Activated CD8-positive, alpha-beta memory T cell treated with anti-CD3 and anti-CD28 coated beads, Interleukin-2, amount 50 U/mL, for 4 hours (primary cell): Measurements from ENCODE around the gene ZC3H12D.
"Not testable (repeated sequence)": the region's sequence is repeated elsewhere in the genome, so short reads cannot be mapped to it uniquely, and the experiment has no call there.

ENCODE experiments used
- DNase-seq: peaks from one replicate; pipeline ENCODE4 v3.0.0-alpha.2; 2020

The ZC3H12D gene

DNA sequence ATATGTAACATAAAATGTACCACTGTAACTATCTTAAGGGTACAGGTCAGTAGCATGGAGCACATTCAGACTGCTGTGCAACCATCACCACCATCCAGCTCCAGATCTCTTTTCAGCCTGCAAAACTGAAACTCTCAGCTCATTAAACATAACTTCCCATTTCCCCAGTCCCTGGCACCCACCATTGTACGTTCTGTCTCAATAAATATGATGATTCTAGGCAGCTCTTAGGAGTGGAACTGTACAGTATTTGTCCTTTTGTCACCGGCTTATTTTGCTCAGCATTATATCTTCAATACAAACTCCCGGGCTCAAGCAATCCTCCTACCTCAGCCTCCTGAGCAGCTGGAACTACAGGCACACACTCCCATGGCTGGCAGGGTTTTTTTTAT, 1.5 kb downstream of the ZC3H12D start:
- no peak for DNase-seq

DNA sequence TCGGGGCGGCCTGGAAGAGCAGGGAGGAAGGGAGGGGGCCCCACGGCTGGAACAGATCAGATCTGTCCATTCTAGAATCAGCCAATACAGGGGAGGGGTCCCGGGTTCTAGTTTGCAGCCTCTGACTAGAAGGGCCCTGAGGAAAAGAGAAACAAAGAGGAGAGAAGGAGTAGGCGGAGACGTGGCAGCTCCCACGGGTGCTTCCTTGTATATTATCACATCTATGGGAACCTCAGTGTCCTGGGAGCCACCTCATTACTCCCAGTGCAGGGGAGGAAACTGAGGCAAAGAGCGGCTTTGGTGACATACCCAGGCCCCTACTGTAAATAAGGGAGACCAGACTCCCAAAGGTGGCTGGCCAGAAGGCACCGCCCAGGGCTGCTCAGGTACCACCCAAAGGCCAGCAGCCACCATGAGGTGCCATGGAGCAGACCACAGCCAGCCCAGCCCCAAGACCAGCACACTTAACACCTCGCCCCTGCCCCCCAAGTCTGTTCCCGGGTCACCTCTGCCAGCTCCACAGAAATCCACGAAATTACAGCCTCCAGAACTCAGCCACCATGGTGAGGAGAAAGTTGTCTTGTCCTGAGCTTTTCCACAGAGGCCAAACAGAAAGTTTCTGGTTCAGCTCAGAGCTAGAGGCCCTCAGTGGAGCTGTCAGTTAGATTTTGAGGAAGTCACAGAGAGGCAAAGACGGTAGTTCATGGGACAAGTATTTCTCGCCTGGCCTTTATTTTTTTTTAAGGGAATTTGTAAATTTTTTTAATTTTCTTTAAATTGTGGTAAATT, 2.1 kb downstream of the ZC3H12D start:
- no peak for DNase-seq

DNA sequence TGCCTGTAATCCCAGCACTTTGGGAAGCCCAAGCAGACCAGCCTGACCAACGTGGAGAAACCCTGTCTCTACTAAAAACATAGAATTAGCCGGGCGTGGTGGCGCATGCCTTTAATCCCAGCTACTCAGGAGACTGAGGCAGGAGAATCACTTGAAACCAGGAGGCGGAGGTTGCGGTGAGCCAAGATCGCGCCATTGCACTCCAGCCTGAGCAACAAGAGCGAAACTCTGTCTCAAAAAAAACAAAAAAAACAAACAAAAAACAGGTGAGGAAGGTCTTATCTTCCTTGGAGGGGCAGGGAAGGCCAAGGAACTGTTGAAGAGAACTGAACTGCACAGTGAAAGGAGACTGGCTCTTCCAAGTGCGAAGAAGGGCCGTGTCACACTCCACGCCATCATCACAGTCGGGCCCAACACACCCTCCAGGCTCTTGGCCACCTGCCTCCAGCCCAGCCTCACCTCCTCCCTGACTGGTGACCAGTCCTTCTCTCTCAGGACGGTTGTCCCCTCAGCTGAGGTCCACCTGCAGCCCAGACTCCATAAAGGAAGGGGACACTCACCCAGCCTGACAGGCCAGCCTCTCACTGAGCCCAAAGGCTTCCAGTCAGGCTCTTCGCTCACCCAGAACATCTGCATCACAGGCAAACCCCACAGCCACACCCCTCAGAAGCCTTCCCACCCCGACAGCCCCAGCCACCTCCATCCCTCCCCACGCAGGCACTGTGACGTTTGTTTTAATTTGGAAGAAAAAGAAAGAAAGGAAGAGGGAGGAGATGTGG, 4.1 kb downstream of the ZC3H12D start:
- DNase-seq, result peak; percentile 44

DNA sequence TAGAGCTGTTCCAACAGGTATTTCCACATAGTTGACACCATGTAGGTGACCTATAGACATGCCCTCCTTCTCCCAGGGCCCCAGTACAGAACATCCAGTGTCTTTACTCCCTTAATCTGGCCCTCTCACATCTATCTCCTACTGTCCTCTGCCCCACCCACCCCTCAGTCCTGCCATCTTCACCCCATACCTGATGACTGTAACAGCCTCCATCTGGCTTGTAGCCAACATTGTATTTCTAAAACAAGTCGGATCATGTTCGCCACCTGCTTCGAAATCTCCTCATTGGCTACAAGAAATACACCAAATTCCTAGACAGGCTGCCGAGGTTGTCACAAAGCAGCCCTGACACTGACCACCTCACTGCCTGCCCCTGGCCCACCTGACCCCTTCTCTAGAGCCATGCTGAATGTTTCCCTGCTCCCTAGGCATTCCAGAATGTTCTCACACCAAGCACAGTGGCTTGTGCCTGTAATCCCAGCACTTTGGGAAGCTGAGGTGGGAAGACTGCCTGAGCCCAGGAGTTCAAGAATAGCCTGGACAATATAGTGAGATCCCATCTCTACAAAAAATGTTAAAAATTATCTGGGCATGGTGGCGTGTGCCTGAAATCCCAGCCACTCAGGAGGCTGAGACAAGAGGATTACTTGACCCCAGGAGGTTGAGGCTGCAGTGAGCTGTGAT, 6.0 kb downstream of the ZC3H12D start:
- DNase-seq, result no peak

DNA sequence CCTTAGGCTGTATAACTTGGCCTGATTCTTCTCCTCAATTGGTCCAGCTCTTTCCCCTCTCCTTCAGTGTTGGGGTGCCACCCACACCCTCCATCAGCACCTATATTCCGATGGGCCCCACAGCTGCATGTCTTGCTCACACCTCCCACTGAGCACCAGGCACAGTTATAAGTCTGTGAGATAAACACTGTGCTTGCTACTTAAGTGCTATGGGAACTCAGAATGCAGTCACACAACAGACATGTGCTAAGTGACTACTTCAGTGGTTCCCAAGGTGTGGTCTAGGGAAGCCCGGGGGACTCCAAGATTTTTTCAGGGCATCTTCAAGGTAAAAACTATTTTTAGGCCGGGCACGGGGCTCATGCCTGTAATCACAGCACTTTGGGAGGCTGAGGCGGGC, 7.3 kb downstream of the ZC3H12D start:
- no peak for DNase-seq

DNA sequence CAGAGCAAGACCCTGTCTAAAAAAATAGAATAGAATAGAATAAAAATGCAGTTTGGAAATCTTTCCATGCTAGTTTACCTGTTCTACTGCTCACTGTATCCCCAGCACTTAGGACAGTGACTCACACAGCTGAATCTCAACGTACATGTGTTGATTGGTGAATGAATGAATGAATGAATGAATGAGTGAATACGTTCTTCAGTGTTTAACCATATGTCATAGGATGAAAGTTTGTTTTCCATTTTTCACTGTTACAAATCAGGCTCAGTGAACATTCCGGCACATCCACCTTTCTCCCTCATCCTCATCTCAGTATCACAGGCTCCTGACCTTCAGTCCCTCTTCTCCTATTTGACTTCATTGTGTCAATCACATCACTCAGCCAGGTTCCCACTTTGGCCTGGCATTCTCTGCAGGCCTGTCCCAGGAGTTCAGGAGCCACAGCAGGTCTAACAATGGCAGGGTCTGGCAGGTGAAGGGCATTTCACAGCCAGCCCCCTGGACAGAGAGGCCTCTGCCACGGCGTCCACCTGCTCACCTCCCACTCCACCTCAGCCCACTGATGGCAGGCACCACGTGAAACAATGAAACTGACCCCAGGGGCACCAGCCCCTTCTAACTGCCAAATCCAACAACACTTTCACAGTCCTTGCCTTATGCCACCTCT, 7.9 kb downstream of the ZC3H12D start:
- DNase-seq, result no peak

DNA sequence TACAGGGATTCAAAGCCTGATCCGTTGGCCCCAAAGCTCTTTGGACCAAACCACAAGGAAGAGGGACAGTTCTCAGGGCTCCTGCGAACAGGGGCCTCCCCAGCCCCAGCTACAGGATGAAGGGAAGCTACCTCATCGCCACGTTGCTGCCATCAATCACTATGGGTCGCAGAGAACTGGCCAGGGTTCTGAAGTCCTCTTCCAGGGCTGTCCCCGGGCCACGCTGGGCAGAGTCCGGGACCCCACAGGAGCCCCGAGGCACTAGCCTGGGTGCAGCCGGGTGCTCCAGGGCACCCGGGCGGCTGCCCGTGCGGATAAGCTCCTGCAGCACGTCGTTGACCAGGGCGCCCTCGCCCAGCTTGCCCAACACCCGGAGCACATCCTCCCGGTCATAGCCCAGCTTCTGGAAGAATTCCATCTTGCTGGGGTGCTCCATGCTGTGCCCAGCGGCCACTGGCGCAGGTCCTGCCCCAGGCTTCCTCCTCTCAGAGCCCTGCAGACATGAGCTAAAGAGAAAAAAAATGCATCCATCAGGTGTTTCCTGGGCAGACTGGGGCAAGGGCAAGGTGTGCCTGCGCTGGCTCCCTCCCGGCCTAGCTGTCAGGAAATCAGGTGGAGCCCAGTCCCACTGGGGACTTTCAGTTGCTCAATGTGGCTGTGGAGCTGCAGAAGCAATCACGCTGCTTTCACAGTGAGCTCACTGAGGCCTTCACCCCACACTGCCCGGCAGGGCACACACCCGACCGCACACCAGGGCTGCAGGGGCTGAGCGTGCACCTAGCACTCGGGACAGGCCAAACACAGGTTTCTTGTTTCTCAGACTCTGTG, 10.5 kb downstream of the ZC3H12D start:
- no peak for DNase-seq

GRCh38 chr6:149473080-149474052, 11.4 kb downstream of the ZC3H12D start:
- DNase-seq, result no peak

DNA sequence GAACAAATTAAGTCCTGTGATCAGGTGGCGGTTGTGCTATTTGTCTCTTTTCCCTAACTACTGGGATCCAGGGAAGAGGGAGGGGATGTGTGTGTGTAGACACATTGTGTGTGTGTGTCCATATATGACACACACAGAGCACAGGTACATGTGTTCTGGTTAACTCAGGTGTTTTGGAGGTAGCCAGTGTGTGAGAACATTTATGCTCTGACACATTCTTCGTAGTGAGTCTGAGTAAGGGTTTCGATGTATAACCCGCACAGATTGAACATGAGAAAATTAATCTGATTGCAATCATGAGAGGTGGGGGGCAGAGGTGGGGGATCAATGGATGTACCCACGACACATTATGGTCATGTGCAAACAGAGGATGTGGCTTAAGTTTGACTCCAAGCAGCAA, 12.6 kb downstream of the ZC3H12D start:
- DNase-seq, result no peak

DNA sequence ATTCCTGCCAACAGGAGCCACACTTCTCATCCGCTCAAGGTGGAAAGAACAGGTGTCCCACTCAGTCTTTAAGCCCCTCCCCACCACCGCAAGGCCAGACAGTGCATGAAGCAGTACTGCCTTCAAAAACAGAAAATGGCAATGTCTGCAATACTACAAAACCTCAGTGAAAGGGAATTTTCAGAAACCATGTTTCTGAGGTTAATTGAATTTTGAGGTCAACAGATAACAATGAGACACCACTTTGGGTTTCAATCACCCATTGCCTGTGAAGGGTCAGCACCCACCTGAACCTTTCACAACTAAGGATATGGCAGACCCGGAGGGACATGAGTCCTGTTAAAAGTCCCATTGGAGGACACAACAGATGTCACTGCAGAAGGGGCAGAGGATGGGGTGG, 13.0 kb downstream of the ZC3H12D start:
- DNase-seq, result no peak

DNA sequence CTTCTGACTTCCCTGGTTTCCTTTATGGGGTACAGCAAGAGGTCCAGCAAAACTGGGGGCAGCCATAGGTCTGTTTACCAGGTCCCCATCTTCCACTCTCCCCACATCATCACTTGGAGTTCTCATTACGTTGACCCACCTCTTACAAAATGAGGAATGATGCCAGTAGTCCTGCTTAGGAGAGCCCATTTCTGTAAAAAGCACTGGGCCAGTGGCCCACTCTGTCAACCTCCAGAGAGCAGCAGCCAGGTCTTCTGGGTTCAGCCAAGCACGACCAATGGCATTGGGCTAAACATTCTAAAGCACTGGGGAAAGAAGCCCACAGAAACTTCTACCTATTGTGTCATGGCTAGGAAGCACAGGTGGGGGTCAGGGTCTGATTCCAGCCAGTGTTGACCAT, 13.9 kb downstream of the ZC3H12D start:
- DNase-seq, result no peak

DNA sequence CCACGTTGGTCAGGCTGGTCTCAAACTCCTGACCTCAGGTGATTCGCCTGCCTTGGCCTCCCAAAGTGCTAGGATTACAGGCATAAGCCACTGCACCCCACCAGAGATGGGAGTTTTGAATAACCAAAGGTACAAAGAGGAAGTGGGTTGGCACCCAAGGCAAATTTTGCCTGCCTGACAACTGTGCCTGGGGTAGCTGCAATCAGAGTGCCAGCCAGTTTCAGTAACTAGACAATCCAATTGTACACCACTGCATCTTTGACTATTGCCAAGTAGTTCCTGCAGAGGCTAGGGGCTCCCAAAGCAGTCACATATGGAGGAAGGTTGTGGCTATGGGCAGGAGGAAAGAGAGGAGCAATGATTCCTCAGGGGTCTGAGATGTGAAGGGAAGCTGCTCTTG, 16.6 kb downstream of the ZC3H12D start:
- DNase-seq, result no peak

DNA sequence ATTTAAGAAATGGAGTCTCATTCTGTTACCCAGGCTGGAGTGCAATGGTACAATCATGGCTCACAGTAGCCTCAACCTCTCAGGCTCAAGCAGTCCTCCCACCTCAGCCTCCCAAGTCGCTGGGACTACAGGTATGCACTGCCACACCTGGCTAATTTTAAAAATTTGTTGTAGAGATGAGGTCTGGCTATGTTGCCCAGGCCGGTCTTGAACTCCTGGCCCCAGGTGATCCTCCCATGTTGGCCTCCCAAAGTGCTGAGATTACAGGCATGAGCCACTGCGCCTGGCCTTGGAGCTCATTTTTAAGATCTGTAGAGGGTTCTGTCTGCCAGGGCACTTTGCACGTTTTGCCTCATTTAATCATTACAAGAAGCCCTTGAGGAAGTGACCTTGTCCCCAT, 17.5 kb downstream of the ZC3H12D start:
- DNase-seq, result no peak

- DNase-seq, result no peak
Measured at GRCh38 chr6:149464411-149464810, 20.4 kb downstream of the ZC3H12D start.

GRCh38 chr6:149463781-149464180, 21.0 kb downstream of the ZC3H12D start:
- no peak for DNase-seq

DNA sequence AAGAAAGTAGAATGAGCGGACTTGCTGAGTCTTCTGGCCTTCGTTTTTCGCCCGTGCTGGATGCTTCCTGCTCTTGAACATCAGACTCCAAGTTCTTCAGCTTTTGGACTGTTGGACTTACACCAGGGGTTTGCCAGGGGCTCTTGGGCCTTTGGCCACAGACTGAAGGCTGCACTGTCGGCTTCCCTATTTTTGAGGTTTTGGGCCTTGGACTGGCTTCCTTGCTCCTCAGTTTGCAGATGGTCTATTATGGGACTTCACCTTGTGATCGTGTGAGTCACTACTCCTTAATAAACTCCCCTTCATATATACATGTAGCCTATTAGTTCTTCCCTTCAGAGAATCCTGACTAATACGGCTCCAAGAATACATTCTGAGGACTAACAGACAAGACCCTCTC, 22.1 kb downstream of the ZC3H12D start:
- DNase-seq, result not testable (repeated sequence)

- no peak for DNase-seq
Measured at GRCh38 chr6:149461670-149462069, 23.1 kb downstream of the ZC3H12D start.

GRCh38 chr6:149460249-149460648, 24.6 kb downstream of the ZC3H12D start:
- not testable (repeated sequence) for DNase-seq

- DNase-seq, result no peak
Measured at GRCh38 chr6:149459761-149460160, 25.1 kb downstream of the ZC3H12D start.

DNA sequence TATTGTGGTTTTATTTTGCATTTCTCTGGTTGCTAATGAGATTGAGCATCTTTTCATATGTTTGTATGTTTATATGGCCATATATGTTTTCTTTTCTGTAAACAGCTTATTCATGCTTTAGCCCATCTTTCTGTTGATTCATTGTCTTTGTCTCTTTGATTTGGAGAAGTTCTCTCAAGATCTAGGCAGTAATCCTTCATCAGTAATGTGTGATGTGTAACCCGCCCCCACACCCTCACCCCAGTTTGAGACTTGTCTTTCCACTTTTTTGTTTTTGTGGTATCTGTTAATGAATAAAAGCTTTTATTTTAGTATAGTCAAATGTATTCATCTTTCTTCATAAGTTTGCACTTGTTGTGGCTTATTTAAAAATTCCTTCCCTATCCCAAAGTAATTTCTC, 26.0 kb downstream of the ZC3H12D start:
- no peak for DNase-seq

GRCh38 chr6:149458196-149458595, 26.6 kb downstream of the ZC3H12D start:
- no peak for DNase-seq
